NOMO-1 treated with dmso at 0.1 percent for 144 hours (cell line): Measurements from ENCODE around the gene IRF9.

ENCODE experiments used
- DNase-seq: peaks from one replicate; lab custom pipeline; 2025; ENCODE audit not compliant: unreplicated experiment; lab: John Stamatoyannopoulos, UW

Gene IRF9

DNA sequence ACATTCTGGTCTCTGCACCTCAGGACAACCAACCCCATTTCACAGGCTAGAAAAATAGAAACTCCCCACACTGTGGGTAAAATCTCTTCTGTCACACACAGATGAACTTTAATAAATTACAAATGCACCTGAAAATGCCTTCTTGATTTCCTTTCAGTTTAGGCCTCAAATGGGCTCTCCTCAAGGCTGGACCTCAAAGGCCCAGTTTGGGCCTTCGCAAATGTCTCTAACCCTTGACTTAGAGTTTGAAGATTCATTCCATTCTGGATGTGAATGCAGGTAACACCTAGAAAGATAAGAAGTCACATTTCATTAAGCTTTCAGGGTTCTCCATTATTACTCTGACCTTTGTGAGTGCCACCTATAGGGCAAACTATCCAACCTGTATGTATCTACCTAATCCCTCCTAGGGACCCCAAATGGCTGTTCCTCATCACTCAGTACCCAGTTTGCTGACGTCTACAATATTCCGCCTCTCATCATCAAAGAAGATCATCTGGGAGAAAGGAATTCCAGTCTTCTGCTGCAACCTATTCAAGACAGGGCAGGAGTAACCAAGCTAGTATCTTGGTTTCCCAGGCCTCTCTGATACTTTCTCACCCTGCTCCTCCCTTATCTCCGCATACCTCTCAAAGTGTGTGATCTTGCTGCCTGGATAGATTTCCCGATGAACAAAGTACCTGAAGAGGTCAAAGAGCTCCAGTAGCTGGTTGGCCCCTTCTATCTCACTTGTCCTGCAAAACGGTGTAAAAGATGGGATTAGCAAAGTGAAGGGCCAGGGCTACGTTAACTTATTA lies 53.0 kb downstream of the IRF9 start:
- no peak for DNase-seq

DNA sequence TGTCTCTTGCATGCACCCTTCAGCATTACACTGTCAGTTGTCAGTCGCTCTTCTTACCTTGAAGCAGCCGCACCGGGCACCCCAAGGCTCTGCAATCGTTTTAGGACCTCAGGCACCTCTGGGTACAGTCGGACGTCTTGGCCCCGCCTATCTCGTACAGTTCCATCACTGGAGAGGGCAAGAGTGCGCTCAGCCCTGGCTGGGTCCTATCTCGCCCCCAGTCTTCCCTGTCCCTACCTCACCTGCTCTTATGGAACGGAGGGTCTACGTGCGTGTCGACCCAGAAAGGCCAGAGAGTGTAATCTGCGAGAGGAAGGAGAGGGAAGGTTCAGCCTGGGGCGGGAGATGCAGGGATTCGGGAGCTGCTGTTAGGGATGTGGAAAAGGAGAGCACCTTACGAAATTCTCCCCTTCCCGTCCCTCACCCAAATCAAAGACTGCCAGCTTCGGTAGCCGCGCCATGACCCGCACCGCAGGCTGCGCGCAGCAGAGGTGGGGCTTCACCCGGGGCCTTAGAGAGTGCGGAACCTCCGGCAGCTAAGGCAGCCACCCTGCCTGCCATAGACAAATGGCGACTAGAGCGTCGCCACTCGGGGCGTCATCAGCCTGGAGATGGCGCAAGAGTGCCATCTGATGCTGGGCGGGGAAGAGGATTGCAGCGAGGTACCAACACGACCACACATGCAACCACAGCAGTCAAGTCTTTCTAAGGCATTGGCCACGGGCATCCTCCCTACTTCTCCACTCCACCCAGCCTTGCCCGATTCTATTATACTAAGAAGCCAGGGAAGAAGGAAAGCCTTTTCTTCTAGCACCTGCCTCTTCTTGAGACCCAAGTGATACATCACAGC lies 54.7 kb downstream of the IRF9 start, which contains the start of gene MDP1:
MDP1 (minus strand) TSS at position 572 of the 850 bp plus-strand sequence; CDS start at position 461, 111 bp downstream.
- DNase-seq: peak; percentile 88
